Osteocyte (in vitro differentiated cells): Measurements from ENCODE around the gene TATDN2. TPM values are rescaled to one million over a fixed set of nuclear protein-coding genes. Genes with fewer than 3 reads are reported as not detected.

Experiments used
- DNase-seq: peaks from one replicate; pipeline ENCODE4 v3.0.0; 2021; ENCODE audit warnings: mixed read lengths; ENCODE audit not compliant: unreplicated experiment; ENCODE audit errors: extremely low spot score
- H3K27ac Mint-ChIP-seq: one replicate; pipeline ENCODE4 v1.8.0; 2021; ENCODE audit warnings: mild to moderate bottlenecking, mixed read lengths; ENCODE audit not compliant: unreplicated experiment
- H3K27me3 Mint-ChIP-seq: one replicate; pipeline ENCODE4 v1.8.0; 2021; ENCODE audit warnings: mixed read lengths; ENCODE audit not compliant: unreplicated experiment
- H3K36me3 Mint-ChIP-seq: one replicate; pipeline ENCODE4 v1.8.0; 2021; ENCODE audit warnings: mixed read lengths; ENCODE audit not compliant: unreplicated experiment
- H3K4me1 Mint-ChIP-seq: one replicate; pipeline ENCODE4 v1.8.0; 2021; ENCODE audit warnings: mixed read lengths; ENCODE audit not compliant: unreplicated experiment
- H3K4me3 Mint-ChIP-seq: one replicate; pipeline ENCODE4 v1.8.0; 2021; ENCODE audit warnings: mild to moderate bottlenecking, moderate library complexity, mixed read lengths; ENCODE audit not compliant: unreplicated experiment
- H3K9me3 Mint-ChIP-seq: one replicate; pipeline ENCODE4 v1.8.0; 2021; ENCODE audit warnings: mixed read lengths; ENCODE audit not compliant: unreplicated experiment
- total RNA-seq: library from RNA; stranded (reverse); gene quantifications from 2 replicates; pipeline ENCODE4 v1.2.1, GENCODE V29; 2021
- TF ChIP-seq, protein P1 (sequence below): fragments of 200-600 bp; sonication (generic); IDR thresholded peaks from 2 replicates; pipeline ENCODE4 v1.5.0; 2021; ENCODE audit warnings: antibody characterized with exemption, mild to moderate bottlenecking, moderate library complexity

The TATDN2 gene
- total RNA-seq, 1 donor from 2014 or later = 33.8 TPM

DNA sequence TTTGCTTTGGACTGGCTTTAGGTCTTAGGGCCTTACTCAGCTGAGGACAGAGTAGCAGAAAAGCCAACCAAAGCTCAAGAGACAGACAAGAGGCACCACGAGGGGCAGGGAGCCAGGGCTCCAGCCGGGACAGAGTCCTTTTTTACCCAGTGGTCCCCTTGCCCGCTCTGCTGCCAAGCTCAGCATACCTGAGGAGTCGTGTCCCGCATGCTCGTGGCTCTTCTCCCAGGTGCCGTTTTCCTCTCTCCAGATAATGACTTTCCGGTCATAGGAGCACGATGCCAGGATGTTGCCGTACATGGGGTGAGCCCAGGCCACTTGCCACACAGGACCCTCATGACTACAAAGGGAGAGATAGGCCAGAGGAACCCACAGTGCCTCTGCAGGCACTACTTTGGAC is 64.1 kb downstream of the TATDN2 start:
- no peak overlapping the region for H3K4me3 Mint-ChIP-seq
- H3K9me3 Mint-ChIP-seq = no peaks in the 10 kb centered on the region
- DNase-seq = no peak
- H3K27ac Mint-ChIP-seq = no peak overlapping the region
- H3K36me3 Mint-ChIP-seq = peaks cover 52% of the 10 kb centered on the region
- TF ChIP-seq, protein P1, sequence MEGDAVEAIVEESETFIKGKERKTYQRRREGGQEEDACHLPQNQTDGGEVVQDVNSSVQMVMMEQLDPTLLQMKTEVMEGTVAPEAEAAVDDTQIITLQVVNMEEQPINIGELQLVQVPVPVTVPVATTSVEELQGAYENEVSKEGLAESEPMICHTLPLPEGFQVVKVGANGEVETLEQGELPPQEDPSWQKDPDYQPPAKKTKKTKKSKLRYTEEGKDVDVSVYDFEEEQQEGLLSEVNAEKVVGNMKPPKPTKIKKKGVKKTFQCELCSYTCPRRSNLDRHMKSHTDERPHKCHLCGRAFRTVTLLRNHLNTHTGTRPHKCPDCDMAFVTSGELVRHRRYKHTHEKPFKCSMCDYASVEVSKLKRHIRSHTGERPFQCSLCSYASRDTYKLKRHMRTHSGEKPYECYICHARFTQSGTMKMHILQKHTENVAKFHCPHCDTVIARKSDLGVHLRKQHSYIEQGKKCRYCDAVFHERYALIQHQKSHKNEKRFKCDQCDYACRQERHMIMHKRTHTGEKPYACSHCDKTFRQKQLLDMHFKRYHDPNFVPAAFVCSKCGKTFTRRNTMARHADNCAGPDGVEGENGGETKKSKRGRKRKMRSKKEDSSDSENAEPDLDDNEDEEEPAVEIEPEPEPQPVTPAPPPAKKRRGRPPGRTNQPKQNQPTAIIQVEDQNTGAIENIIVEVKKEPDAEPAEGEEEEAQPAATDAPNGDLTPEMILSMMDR = no peak
- no peaks in the 10 kb centered on the region for H3K27me3 Mint-ChIP-seq
- H3K4me1 Mint-ChIP-seq = peaks cover 3% of the 10 kb centered on the region

DNA sequence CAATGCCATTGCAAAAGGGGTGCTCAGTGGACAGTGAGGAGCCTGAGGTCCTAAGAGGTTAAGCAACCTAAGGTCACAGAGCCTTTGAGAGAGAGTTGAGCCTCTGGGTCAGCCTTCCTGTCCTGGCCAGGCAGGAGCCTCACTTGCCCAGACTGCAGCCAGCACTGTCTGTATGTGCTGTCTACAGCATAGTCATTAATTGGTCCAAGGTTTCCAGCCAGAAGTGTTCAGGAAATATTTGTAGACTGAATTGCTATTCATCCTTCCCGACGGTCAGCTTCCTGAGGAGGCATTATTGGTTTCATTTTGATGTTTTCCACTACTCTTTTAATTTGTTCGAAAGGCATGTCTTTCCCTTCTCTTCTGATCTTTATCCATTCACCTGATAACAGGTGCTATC is 64.6 kb downstream of the TATDN2 start:
- DNase-seq = no peak
- peaks cover 3% of the 10 kb centered on the region for H3K4me1 Mint-ChIP-seq
- TF ChIP-seq, protein P1 = no peak
- H3K9me3 Mint-ChIP-seq = no peaks in the 10 kb centered on the region
- H3K27me3 Mint-ChIP-seq = no peaks in the 10 kb centered on the region
- no peak overlapping the region for H3K27ac Mint-ChIP-seq
- H3K4me3 Mint-ChIP-seq = no peak overlapping the region
- H3K36me3 Mint-ChIP-seq = peaks cover 48% of the 10 kb centered on the region

DNA sequence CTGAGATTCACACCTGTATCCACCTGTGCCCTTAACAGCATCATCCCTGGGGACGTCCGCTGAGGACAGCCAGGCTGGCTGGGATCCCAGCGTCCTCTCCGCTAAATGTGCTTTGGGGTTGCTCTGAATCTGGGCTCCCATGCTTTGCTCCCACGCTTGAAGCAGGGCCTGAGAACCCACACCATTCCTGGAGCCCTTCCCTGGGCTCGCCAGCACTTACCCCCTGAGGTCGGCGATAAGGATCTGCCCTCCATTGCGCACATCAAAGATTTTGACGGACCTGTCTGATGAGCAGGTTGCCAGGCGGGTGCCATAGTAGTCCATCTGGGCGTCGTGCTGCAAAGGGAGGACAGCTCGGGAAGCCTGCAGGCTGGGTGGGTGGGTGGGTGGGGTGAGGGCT is 66.8 kb downstream of the TATDN2 start:
- H3K27ac Mint-ChIP-seq = no peak overlapping the region
- no peak overlapping the region for H3K4me3 Mint-ChIP-seq
- H3K36me3 Mint-ChIP-seq = peaks cover 40% of the 10 kb centered on the region
- H3K4me1 Mint-ChIP-seq = peaks cover 18% of the 10 kb centered on the region
- H3K27me3 Mint-ChIP-seq = no peaks in the 10 kb centered on the region
- TF ChIP-seq, protein P1 = no peak
- no peaks in the 10 kb centered on the region for H3K9me3 Mint-ChIP-seq
- no peak for DNase-seq

DNA sequence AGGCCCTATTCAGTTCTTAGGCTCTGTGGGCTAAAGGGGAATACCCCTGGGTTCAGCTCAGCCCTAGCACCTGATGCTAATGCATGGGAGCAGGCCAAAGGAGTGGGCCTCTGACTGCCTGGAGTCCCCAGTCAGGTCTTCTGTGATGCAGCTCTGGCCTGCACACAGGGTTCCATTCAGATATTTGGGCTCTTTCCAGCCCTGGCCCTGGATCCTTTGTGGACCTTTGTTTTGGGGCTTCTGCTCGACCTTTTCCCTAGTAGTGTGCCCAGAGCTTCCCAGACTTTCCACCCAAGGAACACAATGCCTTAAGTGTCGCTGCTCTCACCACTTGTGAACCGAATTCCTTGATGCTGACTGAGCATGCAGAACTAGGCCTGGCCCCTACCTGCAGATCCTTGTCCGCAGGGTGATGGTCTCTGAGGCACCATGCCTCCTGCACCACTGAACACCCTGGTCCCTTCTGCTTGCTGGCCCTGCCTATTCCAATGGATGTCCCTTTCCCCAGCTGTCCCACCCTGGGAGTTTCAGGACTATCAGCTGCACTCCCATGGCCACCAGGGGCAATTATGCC is 67.6 kb downstream of the TATDN2 start:
- H3K27ac Mint-ChIP-seq = no peak overlapping the region
- H3K9me3 Mint-ChIP-seq = no peaks in the 10 kb centered on the region
- no peaks in the 10 kb centered on the region for H3K27me3 Mint-ChIP-seq
- no peak for DNase-seq
- peaks cover 18% of the 10 kb centered on the region for H3K4me1 Mint-ChIP-seq
- no peak overlapping the region for H3K4me3 Mint-ChIP-seq
- TF ChIP-seq, protein P1 = no peak
- peaks cover 35% of the 10 kb centered on the region for H3K36me3 Mint-ChIP-seq

DNA sequence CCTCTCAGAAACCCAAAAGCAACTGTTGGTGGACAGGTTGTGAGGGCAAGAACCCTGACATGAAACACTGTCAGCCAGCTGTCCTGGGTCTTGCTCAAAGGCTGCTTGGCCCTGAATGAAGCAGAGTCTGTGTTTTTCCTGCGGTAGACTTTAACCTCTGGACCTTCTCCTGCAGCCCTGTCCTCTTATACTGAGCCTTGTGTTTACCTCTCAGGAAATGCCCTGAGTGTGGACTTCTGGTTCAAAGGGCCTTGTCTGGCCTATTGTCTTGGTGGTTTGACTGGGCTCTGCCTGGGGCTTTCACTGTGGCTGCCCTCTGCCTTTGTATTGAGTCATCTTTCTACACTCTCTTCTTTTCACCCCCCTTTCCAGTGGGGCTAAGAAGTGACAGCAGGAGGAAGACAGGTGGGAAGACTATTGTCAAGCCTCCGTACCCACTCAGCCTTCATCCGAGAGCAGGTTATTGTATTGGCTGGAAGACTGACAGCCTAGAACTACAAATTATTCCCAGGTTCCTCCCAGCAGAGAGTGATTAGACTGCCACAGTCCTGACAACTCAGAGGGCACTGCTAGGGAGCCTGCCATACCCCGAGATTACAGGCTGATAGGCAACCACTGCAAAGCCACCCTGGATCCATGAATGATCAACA is 69.2 kb downstream of the TATDN2 start:
- H3K4me1 Mint-ChIP-seq = peaks cover 20% of the 10 kb centered on the region
- H3K4me3 Mint-ChIP-seq = no peak overlapping the region
- no peaks in the 10 kb centered on the region for H3K9me3 Mint-ChIP-seq
- peaks cover 23% of the 10 kb centered on the region for H3K36me3 Mint-ChIP-seq
- no peak overlapping the region for H3K27ac Mint-ChIP-seq
- TF ChIP-seq, protein P1 = no peak
- no peak for DNase-seq
- no peaks in the 10 kb centered on the region for H3K27me3 Mint-ChIP-seq
